Amniotic epithelial cell (primary cell): Measurements from ENCODE around the gene PVR.
A peak's percentile ranks its signal among the peaks of the same experiment; 100 is the strongest.
"Not testable (repeated sequence)": the region's sequence is repeated elsewhere in the genome, so short reads cannot be mapped to it uniquely, and the experiment has no call there.

Experiments
- DNase-seq: peaks from one replicate; pipeline ENCODE4 v3.0.0-alpha.2; 2010; ENCODE audit warnings: low read depth

The PVR gene

DNA sequence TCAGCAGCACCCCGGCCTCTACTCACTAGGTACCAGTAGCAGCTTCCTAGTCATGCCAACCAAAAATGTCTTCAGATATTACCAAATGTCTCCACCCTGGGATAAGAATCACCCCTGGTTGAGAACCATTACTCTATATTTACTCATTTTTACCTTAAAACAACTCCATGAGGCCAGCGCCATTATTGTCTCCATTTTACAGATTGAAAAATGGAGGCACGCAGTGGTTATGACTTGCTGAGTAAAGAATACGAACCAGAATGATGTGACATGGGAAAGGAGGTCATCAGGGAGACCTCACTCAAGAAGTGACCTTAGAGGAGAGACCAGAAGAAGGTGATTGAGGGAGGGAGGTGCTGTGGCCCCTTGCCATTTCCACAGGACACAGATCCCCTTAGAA is 29.8 kb downstream of the PVR start:
- no peak for DNase-seq

DNA sequence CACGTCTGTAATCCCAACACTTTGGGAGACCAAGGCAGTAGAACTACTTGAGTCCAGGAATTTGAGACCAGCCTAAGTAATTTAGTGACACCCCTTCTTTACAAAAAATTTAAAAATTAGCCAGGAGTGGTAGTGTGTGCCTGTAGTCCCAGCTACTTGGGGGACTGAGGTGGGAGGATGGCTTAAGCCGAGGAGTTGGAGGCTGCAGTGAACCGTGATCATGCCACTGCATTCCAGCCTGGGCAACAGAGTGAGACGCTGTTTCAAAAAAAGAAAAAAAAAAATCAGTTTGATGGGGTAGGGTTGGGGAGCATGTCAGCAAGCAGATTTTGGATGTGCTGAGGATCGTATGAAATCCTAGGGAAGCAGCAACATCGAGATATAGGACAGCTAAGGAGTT is 31.8 kb downstream of the PVR start:
- no peak for DNase-seq

DNA sequence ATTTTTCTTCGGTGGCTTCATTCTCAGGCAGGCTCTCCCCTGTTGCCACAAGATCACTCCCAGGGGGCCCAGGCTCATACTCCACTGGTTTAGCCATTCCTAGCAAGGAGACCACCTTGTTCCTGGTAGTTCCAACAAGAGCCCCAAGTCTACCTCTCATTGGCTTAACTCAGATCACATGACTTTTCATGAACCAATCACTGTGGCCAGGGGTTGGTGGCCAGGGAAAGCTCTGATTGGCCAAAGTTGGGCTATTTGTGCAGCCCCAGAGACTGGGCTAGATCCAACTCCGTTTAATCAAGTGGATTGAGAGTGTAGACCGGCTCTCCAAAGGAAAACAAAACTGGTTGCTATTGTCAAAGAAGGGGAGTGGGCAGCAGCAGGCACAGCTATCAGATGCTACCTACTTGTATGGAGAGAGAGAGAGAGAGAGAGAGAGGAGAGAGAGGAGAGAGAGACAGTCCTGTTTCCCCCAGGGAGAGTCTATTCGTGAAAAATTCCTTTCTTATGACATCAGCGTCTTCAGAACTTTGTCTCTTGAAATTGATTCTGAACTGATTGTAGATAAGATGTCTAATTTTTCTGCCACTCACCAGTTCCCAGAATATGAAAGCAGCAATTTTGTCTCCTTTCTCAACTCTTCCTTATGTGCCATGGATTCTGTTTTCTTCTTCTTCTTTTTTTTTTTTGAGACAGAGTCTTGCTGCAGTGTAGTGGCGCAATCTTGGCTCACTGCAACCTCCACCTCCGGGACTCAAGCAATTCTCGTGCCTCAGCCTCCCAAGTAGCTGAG is 33.5 kb downstream of the PVR start:
- DNase-seq = peak; percentile 78

DNA sequence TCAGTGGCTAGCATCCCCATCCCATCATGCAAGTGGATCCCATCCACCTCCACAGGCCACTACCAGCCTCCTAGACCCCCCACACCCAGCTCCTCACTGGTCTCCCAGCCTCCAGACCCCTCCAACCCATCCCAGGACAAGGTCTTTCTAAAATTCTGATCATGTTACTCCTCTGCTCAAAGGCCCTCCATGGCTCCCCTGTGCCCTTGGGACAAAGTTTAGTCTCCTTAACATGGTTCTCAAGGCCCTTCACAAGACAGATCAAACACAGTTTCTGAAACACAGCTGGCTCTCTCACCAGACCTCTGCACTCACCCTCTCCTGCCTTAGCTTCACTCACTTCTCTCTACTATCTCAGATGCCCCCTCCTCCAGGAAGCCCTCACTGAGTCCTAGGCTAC is 36.8 kb downstream of the PVR start:
- DNase-seq = no peak

DNA sequence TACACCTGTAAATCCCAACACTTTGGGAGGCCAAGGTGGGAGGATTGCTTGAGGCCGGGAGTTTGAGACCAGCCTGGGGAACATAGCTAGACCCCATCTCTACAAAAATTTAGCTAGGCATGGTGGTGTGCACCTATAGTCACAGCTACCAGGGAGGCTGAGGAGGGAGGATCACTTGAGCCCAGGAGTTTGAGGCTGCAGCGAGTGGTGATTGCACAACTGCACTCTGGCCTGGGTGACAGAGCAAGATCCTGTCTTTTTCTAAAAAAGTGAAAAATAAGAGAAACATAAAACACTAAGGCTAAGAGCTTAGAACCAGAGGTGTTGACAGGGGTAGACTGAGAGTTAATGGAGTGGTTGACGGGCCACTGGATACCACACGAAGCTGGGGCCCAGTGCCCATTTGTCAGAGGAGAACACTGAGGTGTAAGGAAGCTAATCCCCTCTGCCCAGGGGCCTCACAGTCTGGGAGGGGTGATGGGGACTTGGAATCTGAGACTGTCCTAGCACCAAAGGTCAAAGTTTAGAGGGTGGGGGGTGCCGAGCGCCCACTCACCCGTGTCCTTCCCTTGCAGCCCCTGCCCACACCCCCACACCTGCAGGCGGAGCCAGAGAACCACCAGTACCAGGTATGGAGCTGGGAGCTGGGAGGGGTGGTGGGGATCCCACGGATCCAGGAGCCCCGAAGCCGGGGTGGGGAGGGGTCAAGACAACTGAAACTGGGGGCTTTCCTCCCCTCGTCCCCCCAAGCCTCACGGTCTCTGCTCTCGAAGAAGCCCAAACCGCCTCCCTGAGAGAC is 38.5 kb downstream of the PVR start:
- DNase-seq = no peak

DNA sequence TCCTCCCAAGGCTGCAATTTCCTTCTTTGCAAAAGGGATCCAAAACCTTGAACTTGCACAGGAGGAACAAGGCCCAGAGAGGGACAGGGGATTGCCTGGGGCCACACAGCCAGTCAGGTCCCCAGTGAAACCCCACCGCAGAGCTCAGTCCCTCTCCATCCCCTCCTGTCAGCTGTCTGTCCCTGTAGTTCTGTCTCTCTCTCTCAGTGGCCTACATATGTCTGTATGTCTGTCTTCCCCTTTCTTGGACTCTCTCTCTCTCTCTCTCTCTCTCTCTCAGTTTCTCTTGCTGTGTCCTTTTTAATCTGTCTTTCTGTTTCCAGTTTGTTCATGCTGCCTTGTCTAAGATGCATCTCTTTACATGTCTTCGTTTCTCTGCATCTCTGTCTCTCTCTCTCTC is 39.1 kb downstream of the PVR start:
- DNase-seq = no peak

DNA sequence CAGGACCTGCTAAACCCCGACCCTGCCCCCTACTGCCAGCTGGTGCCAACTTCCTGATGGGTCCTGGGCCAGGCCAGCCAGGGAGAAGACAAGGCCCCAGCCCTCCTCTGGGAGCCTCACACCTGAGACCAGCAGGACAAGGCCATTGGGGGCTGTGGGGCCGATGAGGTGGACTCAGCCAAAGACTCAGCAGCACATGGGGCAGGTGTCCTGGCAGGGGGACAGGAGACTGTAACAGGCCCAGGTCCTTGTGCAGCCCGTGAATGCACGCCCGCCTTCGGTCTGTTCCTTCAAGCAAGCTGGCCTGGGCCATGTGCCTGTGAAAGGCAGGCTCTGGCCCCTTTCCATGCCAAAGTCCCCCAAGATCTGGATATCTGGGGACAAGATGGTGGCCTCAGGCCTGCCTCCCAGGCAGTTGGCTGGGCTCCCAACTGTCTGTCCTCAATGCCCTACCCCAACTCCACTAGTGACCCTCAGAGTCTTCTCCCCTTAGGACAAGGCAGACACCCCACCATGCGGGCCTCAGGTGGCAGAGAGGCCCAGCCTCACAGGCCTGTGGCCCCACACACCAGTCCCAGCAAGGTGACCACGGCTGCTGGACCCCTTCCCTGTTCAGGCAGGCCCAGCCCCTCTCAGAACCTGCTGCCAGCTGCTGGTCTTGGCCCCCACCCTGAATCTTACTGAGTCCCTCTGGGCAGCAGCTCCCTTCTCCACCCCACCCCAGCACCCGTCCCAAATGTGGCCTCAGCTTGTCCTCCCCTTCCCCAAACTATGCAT is 39.9 kb downstream of the PVR start:
- no peak for DNase-seq

DNA sequence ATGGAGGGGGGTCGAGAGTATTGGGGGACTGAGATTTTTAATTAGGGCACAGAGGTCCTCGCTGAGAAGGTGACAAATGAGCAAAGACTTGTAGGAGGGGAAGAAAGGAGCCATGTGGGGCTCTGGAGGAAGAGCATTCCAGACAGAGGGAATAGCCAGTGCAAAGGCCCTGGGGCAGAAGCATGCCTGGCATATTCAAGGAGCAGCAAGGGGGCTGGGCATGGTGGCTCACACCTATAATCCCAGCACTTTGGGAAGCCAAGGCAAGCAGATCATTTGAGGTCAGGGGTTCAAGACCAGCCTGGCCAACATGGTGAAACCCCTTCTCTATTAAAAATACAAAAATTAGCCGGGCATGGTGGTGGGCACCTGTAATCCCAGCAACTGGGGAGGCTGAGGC is 40.7 kb downstream of the PVR start:
- DNase-seq = not testable (repeated sequence)

DNA sequence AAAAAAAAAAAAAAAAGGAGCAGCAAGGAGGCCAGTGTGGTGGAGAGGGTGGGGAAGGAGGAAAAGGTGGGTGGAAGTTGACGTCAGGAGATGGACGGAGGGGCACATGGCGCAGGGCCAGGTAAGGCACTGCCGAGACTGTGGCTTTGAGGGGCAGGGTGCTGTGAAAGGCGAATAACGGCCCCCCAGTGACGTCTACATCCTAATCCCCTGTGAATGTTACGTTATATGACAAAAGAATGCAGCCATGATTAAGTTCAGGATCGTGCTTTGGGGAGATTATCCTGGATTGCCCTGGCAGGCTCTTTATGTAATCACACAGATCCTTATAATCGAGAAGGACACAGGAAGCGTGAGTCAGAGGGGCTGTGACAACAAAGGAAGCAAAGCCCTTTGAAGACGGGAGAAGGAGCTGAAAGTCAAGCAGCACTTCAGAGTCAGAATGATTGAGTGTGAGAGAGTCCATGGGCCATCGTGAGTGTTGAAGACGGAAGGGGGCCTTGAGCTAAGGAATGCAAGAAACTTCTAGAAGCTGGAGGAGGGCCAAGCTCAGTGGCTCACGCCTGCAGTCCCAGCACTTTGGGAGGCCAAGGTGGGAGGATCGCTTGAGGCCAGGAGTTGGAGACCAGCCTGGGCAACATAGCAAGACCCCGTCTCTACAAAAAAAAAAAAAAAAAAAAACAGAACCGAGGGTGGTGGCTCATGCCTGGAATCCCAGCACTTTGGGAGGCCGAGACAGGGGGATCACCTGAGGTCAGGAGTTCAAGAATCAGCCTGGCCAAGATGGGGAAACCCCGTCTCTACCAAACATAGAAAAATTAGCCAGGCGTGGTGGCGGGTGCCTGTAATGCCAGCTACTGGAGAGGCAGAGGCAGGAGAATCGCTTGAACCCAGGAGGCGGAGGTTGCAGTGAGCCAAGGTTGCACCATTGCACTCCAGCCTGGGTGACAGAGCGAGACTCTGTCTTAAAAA is 41.5 kb downstream of the PVR start:
- DNase-seq = peak; percentile 96

DNA sequence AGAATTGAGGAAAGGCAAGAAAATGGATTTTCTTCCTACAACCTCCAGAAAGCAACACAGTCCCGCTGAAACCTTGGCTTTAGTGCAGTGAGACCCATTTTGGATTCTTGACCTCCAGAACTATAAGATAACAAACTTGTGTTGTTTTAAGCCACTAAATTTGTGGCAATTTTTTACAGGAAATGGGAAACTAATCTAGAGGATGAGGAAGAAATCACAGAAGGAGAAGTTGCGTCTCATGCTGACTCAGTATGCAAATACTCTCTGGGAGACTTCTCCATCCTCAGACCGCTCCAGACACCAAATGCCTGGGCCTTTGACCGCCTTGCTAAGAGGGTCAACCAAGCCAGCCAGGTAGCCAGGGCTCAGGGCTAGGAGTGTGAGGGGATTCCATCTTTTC is 42.2 kb downstream of the PVR start:
- peak; percentile 66 for DNase-seq

DNA sequence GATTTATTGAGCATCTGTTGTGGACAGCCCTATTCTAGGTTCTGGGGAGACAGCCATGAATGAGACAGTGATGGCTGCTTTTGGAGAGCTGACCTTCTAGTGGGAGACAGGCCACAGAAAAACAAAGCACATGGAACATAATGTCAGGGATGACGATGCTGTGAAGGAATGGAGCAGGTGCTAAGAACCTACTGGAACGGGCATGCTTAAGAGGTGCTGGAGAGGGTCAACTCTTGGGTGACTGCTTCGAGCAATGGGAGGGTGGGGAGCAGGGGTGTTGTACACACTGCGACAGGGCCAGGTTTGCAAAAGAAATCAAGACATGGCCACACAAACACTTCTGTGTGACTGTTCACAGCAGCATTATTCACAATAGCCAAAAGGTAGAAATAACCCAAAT is 43.2 kb downstream of the PVR start:
- no peak for DNase-seq

DNA sequence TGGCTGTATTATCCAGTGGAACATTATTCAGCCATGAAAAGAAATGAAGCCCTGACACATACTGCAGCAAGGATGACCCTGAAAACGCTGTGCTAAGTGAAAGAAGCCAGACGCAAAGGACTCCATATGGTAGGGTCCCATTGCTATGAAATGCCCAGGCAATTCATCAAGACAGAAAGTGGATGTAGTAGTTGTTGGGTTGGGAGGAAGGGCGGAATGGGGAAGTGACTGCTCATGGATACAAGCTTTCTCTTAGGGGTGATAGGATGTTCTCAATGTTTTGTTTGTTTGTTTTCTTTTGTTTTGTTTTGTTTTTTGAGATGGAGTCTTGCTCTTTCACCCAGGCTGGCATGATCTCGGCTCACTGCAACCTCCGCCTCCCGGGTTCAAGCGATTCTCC is 44.2 kb downstream of the PVR start:
- no peak for DNase-seq

DNA sequence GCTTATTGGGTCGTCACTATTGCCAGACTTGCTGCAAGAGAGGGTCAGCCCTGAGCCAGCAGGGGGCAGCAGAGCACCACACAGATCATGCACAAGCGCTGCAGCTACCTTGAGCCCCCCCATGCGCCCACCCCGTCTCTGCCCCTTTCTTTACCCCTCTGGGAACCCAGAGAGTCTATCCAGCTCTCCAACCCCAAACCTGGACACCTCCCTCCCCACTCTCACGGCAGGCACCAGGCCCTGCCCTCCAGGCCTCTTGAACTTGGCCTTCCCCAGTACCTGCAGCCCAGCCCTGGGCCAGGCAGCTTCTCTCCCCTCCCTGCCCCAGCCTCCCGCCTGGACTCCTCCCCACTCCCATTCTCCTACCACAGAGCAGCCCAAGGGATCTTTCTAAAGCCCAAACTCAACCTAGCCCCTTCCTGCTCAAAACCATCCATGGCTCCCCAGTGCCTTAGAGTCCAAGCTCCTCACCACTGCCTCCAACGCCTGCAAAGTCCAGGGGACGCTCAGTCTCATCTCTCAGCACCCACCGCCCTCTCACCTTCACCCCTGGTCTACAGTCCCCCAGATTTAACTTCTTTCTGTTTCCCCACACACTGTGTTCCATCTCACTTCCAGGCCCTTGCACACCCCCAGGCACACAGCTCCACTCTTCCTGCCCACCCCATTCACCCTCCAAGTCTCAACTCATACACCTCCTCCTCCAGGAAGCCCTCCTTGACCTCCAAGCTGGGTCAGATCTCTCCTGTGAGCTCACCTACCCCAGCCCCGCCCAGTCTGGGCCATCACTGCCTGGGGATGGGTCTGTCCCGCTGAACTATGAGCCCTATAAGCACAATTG is 45.8 kb downstream of the PVR start:
- peak; percentile 48 for DNase-seq

DNA sequence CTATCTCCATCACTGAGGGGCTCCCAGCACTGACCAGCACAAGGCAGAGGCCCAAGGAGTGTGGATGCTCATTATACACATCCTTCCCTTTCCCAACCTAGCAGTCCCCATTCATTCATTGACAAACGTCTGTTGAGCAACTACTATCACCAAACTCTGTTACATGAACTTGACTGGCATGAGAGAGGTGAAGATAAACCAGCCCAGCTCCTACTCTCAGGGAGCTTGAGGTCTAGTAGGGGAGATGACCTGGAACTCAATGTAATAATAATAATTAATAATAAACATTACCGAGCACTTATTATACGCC is 46.4 kb downstream of the PVR start:
- DNase-seq = no peak

DNA sequence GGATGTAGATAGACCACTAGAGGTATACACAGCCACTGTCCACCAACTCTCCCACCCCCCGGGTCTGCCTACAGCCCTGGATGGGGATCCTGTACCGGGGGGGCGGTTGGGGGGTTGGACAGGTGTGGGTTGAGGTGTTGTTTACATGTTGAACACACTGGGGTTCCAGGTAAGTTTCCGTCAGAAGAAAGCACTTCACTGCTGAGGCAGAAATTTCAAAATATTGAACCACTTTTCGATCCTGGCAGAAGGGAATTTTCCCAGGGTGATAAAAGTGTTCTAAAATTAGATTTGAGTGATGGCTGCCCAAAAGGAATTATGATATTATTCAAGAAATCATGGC is 48.6 kb downstream of the PVR start:
- DNase-seq = no peak

DNA sequence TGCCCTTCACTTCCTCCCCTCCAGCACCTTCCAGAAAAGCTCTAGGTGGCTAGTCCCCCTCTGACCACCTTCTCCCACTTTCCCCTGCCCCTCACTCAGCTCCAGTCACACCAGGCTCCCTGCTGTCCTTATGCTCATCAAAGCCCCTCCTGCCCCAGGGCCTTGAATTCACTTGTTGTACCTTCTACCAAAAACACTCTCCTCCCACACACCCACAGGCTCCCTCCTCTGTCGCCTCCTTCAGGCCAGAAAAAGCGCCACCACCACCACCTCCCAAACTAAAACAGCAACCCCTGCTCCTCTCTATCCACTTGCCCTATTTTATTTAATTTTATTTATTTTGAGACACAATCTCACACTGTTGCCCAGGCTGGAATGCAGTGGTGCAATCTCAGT is 50.5 kb downstream of the PVR start:
- DNase-seq = no peak

DNA sequence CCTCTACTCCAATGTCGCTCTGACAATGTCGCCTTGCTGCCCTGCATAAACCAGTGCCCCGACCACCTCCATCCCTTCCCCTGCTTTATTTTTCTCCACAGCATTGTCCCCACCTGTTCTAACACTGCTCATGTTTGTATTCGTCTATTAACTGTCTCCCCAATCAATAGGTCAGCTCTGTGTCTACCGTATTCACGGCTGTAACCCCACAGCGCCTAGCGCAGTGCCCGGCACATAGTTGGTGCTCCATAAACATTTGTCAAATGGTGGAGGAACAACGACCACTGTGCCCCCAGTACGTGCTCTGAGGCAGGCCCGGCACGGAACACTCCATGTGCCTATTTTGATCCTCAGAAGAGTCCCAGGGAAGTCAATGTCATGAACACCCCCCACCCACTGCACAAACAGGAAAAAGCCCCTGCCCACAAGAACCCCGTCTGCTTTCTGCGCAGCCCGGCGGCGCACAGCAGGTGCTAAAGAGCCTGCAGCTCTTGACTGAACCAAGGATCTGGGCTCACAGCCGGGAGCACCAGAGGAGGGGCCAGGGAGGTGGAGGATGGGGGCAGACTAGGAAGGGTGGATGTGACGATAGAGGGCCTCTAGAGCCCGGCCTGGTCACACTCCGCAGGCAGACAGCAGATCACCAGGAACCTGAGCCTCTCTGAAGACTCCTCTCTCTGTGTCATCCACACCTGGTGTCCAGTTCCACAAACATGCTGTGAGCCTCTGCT is 53.4 kb downstream of the PVR start:
- DNase-seq = no peak

DNA sequence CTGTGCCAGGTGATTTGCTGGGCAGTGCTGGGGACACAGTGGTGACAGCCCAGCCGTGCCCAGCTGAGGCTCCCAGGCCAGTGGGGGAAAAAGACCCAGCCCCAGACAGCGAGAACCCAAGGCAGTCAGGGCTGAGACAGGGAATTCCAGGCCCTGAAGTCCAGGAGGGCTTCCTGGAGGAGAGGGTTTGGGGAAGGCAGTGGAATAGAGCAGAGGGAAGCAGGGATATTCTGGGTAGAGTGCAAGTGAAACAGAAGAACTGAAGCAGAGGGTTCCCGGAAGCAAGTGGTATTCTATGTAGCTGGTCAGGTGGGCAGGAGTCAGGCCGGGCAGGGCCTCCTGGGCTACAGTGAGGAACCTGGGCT is 53.9 kb downstream of the PVR start:
- DNase-seq = no peak

DNA sequence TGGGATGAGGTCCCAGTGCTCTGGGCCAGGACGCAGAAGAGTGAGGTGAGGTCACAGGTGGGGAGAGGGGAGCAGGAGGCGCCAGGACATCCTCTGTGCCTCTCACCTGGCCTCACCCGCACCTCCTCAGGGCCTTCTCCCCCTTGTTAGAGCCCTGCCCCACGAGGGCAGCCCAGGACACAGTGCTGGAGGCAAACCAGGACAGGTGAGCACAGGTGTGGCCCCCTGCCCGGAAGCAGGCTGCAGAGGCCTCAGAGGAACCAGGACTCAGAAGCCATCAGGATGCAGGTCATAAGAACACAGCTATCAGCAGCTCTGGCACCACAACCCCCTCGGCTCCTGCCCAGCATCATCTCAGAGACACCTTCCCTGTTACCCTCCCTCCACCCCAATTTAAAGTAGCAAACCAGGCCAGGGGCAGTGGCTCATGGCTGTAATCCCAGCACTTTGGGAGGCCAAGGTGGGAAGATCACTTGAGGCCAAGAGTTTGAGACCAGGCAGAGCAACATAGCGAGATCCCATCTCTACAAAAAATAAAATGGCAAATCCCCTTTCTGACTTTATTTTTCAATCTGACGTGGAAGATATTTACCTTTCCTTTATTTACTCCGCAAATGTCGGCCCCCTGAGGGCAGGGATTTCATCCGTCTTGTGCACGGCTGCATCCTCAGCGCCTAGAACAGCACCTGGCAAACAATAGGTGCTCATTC is 54.9 kb downstream of the PVR start, which contains the start of gene CEACAM16:
CEACAM16 (plus strand) TSS at position 660 of the 710 bp plus-strand sequence. CDS start 2,306 bp downstream, outside the sequence.
- DNase-seq = no peak

DNA sequence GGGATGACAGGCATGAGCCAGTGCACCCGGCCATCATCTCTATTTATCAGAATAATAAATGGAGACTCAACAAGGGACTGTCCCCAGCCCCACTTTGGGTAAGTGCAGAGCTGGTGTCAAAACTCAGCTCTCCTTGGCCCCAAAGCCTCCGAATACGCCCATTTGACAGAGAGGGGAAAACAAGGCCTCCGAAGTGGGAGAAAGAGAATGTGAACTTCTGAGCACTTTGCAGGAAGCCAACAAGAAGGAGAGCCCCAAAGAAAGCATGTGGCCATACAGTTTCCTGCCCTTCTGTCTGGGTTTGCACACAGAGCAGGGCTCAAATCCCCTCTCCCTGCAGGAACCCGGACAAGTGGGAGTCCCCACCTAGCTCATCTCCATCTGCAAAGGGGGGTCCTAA is 56.8 kb downstream of the PVR start:
- no peak for DNase-seq
